Neural progenitor cell (in vitro differentiated cells): ENCODE data around the gene SLC45A1. TPM values are rescaled to one million over a fixed set of nuclear protein-coding genes. Genes with fewer than 3 reads are reported as not detected.

Source experiments
- DNase-seq: peaks from one replicate; pipeline ENCODE4 v3.0.0-alpha.2; 2016; ENCODE audit warnings: low spot score
- H2AFZ ChIP-seq: fragments of 200-600 bp; sonication (generic); replicated peaks from 2 replicates; pipeline ENCODE4 v1.6.1; 2016; ENCODE audit warnings: antibody characterized with exemption
- H3F3A ChIP-seq: fragments of 200-600 bp; sonication (generic); 2 replicates; pipeline ENCODE4 v1.6.1; 2016; ENCODE audit warnings: antibody characterized with exemption, low read depth
- H3K27ac ChIP-seq: fragments of 200-600 bp; sonication (generic); 2 replicates; pipeline ENCODE4 v1.5.1; 2016; ENCODE audit warnings: mild to moderate bottlenecking
- H3K27me3 ChIP-seq: fragments of 200-600 bp; sonication (generic); 2 replicates; pipeline ENCODE4 v1.6.1; 2016; ENCODE audit warnings: mild to moderate bottlenecking, moderate library complexity
- H3K36me3 ChIP-seq: fragments of 200-600 bp; sonication (generic); 2 replicates; pipeline ENCODE4 v1.5.1; 2016
- H3K4me1 ChIP-seq: fragments of 200-600 bp; sonication (generic); 2 replicates; pipeline ENCODE4 v1.6.1; 2016; ENCODE audit warnings: mixed run types
- H3K4me2 ChIP-seq: fragments of 200-600 bp; sonication (generic); 2 replicates; pipeline ENCODE4 v1.6.1; 2016
- H3K4me3 ChIP-seq: fragments of 200-600 bp; sonication (generic); 2 replicates; pipeline ENCODE4 v1.5.1; 2016
- H3K79me2 ChIP-seq: fragments of 200-600 bp; sonication (generic); 2 replicates; pipeline ENCODE4 v1.6.1; 2016; ENCODE audit warnings: low read depth
- H3K9ac ChIP-seq: fragments of 200-600 bp; sonication (generic); 2 replicates; pipeline ENCODE4 v1.6.1; 2016
- H3K9me3 ChIP-seq: fragments of 200-600 bp; sonication (generic); 2 replicates; pipeline ENCODE4 v1.5.1; 2016; ENCODE audit warnings: low read depth
- H4K20me1 ChIP-seq: fragments of 200-600 bp; sonication (generic); 2 replicates; pipeline ENCODE4 v1.6.1; 2016; ENCODE audit warnings: low read depth
- H3K27ac Mint-ChIP-seq: 3 replicates; pipeline ENCODE4 v1.8.0; 2021; ENCODE audit warnings: mixed read lengths
- H3K27me3 Mint-ChIP-seq: 2 replicates; pipeline ENCODE4 v1.8.0; 2022; ENCODE audit warnings: low read depth, mild to moderate bottlenecking, inconsistent platforms, moderate library complexity, mixed read lengths; ENCODE audit not compliant: insufficient read depth
- H3K36me3 Mint-ChIP-seq: 3 replicates; pipeline ENCODE4 v1.8.0; 2021; ENCODE audit warnings: mixed read lengths
- H3K4me1 Mint-ChIP-seq: 3 replicates; pipeline ENCODE4 v1.8.0; 2021; ENCODE audit warnings: mixed read lengths
- H3K4me3 Mint-ChIP-seq: 3 replicates; pipeline ENCODE4 v1.8.0; 2021; ENCODE audit warnings: mild to moderate bottlenecking, moderate library complexity, mixed read lengths
- H3K9me3 Mint-ChIP-seq: 3 replicates; pipeline ENCODE4 v1.8.0; 2020; ENCODE audit warnings: mixed read lengths
- EZH2 ChIP-seq: fragments of 200-600 bp; sonication (generic); IDR thresholded peaks from 2 replicates; pipeline ENCODE4 v1.6.1; 2017; ENCODE audit warnings: antibody characterized with exemption, mild to moderate bottlenecking, moderate library complexity
- EZH2phosphoT487 ChIP-seq: fragments of 200-600 bp; sonication (generic); IDR thresholded peaks from 2 replicates; pipeline ENCODE4 v1.6.1; 2017; ENCODE audit warnings: antibody characterized with exemption
- total RNA-seq: library from RNA; depleted of rRNA; stranded (reverse); fragments of >200 nt; gene quantifications from 2 replicates; pipeline ENCODE4 v1.2.3, GENCODE V29; 2015; ENCODE audit warnings: low replicate concordance
- TF ChIP-seq, protein P1 (sequence below): fragments of 200-600 bp; sonication (generic); IDR thresholded peaks from 2 replicates; pipeline ENCODE4 v1.5.1; 2017; ENCODE audit warnings: antibody characterized with exemption, mild to moderate bottlenecking

The SLC45A1 gene
- total RNA-seq, 1 donor from 2014 or later, result 1.1 TPM

DNA sequence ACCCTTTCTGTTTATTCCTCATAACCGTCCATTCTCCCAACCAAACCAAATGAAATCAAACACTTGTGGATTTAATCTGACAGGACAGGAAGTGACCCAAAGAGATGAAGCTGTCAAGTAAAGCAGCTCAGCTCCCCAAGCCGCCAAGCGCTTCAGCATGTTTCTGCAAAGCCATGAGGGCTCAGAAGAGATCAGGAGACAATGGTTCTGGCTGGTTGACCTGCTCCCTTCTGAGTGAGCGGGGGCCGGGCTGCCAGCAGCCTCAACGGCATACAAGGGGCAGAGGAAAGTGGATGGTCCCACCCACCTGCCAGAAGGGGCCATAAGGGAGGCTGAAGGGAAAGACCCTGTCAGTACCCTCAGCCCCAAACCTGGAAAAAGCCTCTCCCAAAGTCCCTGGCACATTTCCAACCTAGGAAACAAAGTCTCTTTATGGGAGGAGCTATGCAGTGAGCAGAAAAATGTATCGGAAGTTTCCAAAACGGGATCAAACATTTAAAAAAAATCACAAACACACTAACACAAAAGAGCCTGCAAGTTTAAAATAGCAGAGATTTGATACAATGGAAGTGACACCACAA, 45.4 kb downstream of the SLC45A1 start:
- Histone ChIP-seq H3K4me3 (no peak overlapping the region), H3K4me1 (peaks cover 5% of the 10 kb centered on the region), H4K20me1 (peaks cover 49% of the 10 kb centered on the region), H3K4me2 (no peak overlapping the region), H3K27me3 (no peaks in the 10 kb centered on the region), H3K9me3 (no peaks in the 10 kb centered on the region), H3F3A (no peaks in the 10 kb centered on the region), H2AFZ (no peak overlapping the region), H3K36me3 (no peaks in the 10 kb centered on the region), H3K9ac (no peak overlapping the region), H3K79me2 (peaks cover 23% of the 10 kb centered on the region), H3K27ac (peak overlapping the region; percentile 53)
- Mint-ChIP-seq H3K27me3 (peaks cover 6% of the 10 kb centered on the region), H3K4me1 (peaks cover 40% of the 10 kb centered on the region), H3K4me3 (no peak overlapping the region), H3K27ac (peak overlapping the region; percentile 68), H3K9me3 (no peaks in the 10 kb centered on the region), H3K36me3 (peaks cover 39% of the 10 kb centered on the region)
- TF ChIP-seq EZH2phosphoT487 (no peak), EZH2 (no peak)
- TF ChIP-seq, protein P1, sequence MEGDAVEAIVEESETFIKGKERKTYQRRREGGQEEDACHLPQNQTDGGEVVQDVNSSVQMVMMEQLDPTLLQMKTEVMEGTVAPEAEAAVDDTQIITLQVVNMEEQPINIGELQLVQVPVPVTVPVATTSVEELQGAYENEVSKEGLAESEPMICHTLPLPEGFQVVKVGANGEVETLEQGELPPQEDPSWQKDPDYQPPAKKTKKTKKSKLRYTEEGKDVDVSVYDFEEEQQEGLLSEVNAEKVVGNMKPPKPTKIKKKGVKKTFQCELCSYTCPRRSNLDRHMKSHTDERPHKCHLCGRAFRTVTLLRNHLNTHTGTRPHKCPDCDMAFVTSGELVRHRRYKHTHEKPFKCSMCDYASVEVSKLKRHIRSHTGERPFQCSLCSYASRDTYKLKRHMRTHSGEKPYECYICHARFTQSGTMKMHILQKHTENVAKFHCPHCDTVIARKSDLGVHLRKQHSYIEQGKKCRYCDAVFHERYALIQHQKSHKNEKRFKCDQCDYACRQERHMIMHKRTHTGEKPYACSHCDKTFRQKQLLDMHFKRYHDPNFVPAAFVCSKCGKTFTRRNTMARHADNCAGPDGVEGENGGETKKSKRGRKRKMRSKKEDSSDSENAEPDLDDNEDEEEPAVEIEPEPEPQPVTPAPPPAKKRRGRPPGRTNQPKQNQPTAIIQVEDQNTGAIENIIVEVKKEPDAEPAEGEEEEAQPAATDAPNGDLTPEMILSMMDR, result no peak
- no peak for DNase-seq

DNA sequence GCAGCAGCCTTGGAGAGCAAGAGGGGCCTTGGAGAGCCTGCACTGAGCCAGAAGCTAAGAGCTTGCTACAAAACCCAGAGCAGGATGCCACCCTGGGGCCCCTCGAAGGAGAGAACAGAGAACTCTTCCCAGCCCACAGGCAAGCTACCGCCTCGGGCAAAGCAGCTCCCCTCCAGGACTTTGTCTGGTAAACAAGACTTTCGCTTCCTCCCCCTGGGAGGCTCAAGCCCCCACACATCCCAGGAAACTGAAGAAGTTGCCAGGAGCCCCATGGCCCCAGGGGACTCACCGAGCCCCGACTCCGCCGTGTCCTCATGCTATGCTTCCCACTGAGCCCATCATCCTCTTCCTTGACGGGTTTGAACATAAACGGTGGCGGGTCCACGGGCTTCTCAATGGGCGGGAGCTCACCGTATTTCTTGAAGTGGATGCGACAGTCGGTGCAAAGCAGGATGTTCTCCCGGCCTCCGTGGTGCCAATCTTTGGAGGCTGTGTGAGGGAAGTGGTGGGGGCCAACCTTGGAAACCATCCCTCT, 45.9 kb downstream of the SLC45A1 start:
- Histone ChIP-seq H2AFZ (no peak overlapping the region), H3K9me3 (no peaks in the 10 kb centered on the region), H3K27ac (peak overlapping the region; percentile 53), H3K27me3 (no peaks in the 10 kb centered on the region), H3K79me2 (peaks cover 28% of the 10 kb centered on the region), H3K9ac (no peak overlapping the region), H3K4me2 (no peak overlapping the region), H3K4me1 (peaks cover 5% of the 10 kb centered on the region), H4K20me1 (peaks cover 54% of the 10 kb centered on the region), H3K4me3 (no peak overlapping the region), H3F3A (no peaks in the 10 kb centered on the region), H3K36me3 (no peaks in the 10 kb centered on the region)
- no peak for TF ChIP-seq EZH2phosphoT487
- no peak for TF ChIP-seq EZH2
- TF ChIP-seq, protein P1, result no peak
- Mint-ChIP-seq H3K9me3 (no peaks in the 10 kb centered on the region), H3K27ac (no peak overlapping the region), H3K36me3 (peaks cover 37% of the 10 kb centered on the region), H3K4me3 (no peak overlapping the region), H3K4me1 (peaks cover 43% of the 10 kb centered on the region), H3K27me3 (peaks cover 6% of the 10 kb centered on the region)
- no peak for DNase-seq

DNA sequence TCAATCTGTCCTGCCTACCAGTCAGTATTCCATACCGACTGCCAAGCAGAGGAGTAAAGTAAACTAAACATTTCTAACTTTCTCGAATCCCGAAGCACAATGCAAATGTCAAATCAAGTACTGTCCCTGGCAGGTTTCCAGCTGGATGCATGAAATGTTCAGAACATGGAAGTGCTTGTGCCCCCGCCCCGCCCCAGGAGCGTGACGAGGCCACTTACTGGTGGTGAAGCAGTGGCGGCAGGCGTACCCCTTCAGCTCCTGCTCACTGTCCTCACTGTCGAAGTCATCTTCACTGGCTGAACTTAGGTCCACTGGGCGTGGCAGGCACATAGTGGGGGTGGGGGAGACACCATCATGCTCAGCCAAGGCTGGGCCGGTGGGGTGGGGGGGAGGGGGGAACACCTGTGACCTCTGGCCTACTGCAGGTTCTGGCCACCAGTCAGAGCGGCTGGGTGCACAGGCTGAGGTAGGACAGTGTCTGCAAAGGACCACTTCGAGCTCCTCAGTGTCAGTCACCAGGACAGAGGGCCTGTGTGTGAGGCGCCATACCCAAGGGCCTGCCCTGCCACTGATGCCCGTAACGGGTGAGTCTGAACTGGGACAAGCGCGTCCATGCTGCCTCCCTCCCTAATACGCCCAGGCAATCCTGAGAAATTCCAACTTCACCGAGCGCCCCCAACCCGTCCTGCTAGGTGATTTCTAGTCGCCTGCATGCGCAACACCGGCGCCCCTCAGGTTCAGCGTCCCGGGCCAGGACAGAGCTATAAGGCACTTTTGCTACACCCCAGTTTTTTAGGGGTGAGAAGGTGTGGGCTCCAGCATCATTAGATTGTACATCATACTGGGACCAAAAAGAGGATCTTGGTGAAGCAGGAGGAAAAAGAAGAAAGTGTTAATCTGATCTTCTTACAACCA, 46.9 kb downstream of the SLC45A1 start:
- no peak overlapping the region for H3K27ac ChIP-seq
- peaks cover 38% of the 10 kb centered on the region for H3K79me2 ChIP-seq

More for the DNA sequence above, 46.9 kb downstream of the SLC45A1 start:
- no peaks in the 10 kb centered on the region for H3K9me3 Mint-ChIP-seq
- Histone ChIP-seq H3K9ac (no peak overlapping the region), H3K4me2 (no peak overlapping the region), H4K20me1 (peaks cover 62% of the 10 kb centered on the region), H3K9me3 (no peaks in the 10 kb centered on the region), H3K4me1 (peaks cover 10% of the 10 kb centered on the region), H3K36me3 (no peaks in the 10 kb centered on the region), H3K27me3 (no peaks in the 10 kb centered on the region), H3K4me3 (no peak overlapping the region), H2AFZ (no peak overlapping the region), H3F3A (no peaks in the 10 kb centered on the region)
- TF ChIP-seq EZH2 (no peak), EZH2phosphoT487 (no peak)
- TF ChIP-seq, protein P1, result no peak
- DNase-seq, result no peak
- peaks cover 6% of the 10 kb centered on the region for H3K27me3 Mint-ChIP-seq
- H3K27ac Mint-ChIP-seq, result peak overlapping the region; percentile 36
- peaks cover 51% of the 10 kb centered on the region for H3K4me1 Mint-ChIP-seq
- no peak overlapping the region for H3K4me3 Mint-ChIP-seq
- peaks cover 35% of the 10 kb centered on the region for H3K36me3 Mint-ChIP-seq
